A549 (cell line): ENCODE results near the gene DGKA. TPM values are rescaled to one million over a fixed set of nuclear protein-coding genes. Genes with fewer than 3 reads are reported as not detected.

Source experiments
- ATAC-seq, 2 experiments: fragments of 200-7000 bp in 1 of 2; fragments of >200 bp in 1 of 2; cut with Nextera tagmentation in 1 of 2; cut with Tn5 transposase in 1 of 2; 3 replicates each; pipeline versions ENCODE4 v1.8.0 to v1.9.1; 2018 to 2020; ENCODE audit warnings: mild to moderate bottlenecking in 1 of 2, moderate library complexity in 1 of 2
- CTCF ChIA-PET: fragments of 300-600 bp; sonication (Branson Sonifier 250); formaldehyde crosslinking; extraction: SDS; loops from one replicate; lab custom pipeline; 2021; ENCODE audit warnings: antibody characterized with exemption, inconsistent platforms; lab: Yijun Ruan, JAX
- POLR2A ChIA-PET: fragments of 350-600 bp; formaldehyde crosslinking; extraction: SDS; loops from one replicate; lab custom pipeline; 2021; ENCODE audit warnings: antibody characterized with exemption, inconsistent platforms; lab: Yijun Ruan, JAX
- DNase-seq, 2 experiments: peaks; one replicate each; pipeline versions ENCODE4 v3.0.0 to v3.0.0-alpha.2; 2011 to 2016; ENCODE audit warnings: low read depth in 1 of 2, low spot score in 1 of 2
- FAIRE-seq: peaks from 2 replicates; lab custom pipeline; 2011; peaks lifted over from hg19 to GRCh38; lab: Jason Lieb, UNC
- H3K27ac ChIP-seq, 2 experiments: fragments of >200 bp; sonication (Bioruptor Twin); formaldehyde crosslinking; 3 replicates each; pipeline ENCODE4 v1.5.1; 2016 to 2017
- H3K4me1 ChIP-seq: fragments of >200 bp; sonication (Bioruptor Twin); formaldehyde crosslinking; 3 replicates; pipeline ENCODE4 v1.6.1; 2016
- H3K4me2 ChIP-seq: fragments of >200 bp; sonication (Bioruptor Twin); formaldehyde crosslinking; 3 replicates; pipeline ENCODE4 v1.6.1; 2016
- H3K4me3 ChIP-seq: fragments of >200 bp; sonication (Bioruptor Twin); formaldehyde crosslinking; 3 replicates; pipeline ENCODE4 v1.5.1; 2016
- H3K9me3 ChIP-seq: fragments of >200 bp; sonication (Bioruptor Twin); formaldehyde crosslinking; 3 replicates; pipeline ENCODE4 v1.6.1; 2016
- ATOH8 ChIP-seq: fragments of 250-450 bp; sonication (Bioruptor Pico); IDR thresholded peaks from 2 replicates; pipeline ENCODE4 v1.5.0; 2020; ENCODE audit warnings: low read depth, mild to moderate bottlenecking, moderate library complexity
- BCL3 ChIP-seq: fragments of >200 bp; sonication (Bioruptor Twin); formaldehyde crosslinking; IDR thresholded peaks from 3 replicates; pipeline ENCODE4 v1.6.1; 2016
- BHLHE40 ChIP-seq: IDR thresholded peaks from 2 replicates; pipeline ENCODE4 v1.6.1; 2012; ENCODE audit warnings: low read depth, low read length, inconsistent platforms
- CTCF ChIP-seq: fragments of >200 bp; sonication (Bioruptor Twin); formaldehyde crosslinking; IDR thresholded peaks from 3 replicates; pipeline ENCODE4 v1.5.1; 2016
- E2F6 ChIP-seq: IDR thresholded peaks from 2 replicates; pipeline ENCODE4 v1.6.1; 2012; ENCODE audit warnings: low read depth, borderline replicate concordance
- FOSL2 ChIP-seq, 2 experiments: fragments of 450-650 bp in 1 of 2; fragments of >200 bp in 1 of 2; sonication (Bioruptor Twin) in 1 of 2; formaldehyde crosslinking; IDR thresholded peaks; 2 replicates each; pipeline versions ENCODE4 v1.5.0 to v1.6.1; 2016 to 2020; ENCODE audit warnings: mild to moderate bottlenecking in 1 of 2, moderate library complexity in 1 of 2
- GATA3 ChIP-seq: IDR thresholded peaks from 2 replicates; pipeline ENCODE4 v1.6.1; 2012; ENCODE audit warnings: borderline replicate concordance
- HDAC2 ChIP-seq: fragments of 200-600 bp; sonication (generic); IDR thresholded peaks from 2 replicates; pipeline ENCODE4 v1.6.1; 2016
- HEYL ChIP-seq: fragments of 250-450 bp; sonication (Bioruptor Pico); IDR thresholded peaks from 2 replicates; pipeline ENCODE4 v1.8.0; 2021; ENCODE audit warnings: mild to moderate bottlenecking, moderate library complexity
- HMGXB4 ChIP-seq: fragments of 250-450 bp; sonication (Bioruptor Pico); IDR thresholded peaks from 2 replicates; pipeline ENCODE4 v1.5.0; 2021; ENCODE audit warnings: mild to moderate bottlenecking, moderate library complexity, borderline replicate concordance
- MAZ ChIP-seq: fragments of 150-350 bp; IDR thresholded peaks from 2 replicates; pipeline ENCODE4 v1.6.1; 2014; ENCODE audit warnings: antibody characterized with exemption, low read depth, low read length, borderline replicate concordance
- NPAS2 ChIP-seq: fragments of 250-450 bp; sonication (Bioruptor Pico); IDR thresholded peaks from 2 replicates; pipeline ENCODE4 v1.8.0; 2022; ENCODE audit warnings: mild to moderate bottlenecking, moderate library complexity, borderline replicate concordance
- PHF8 ChIP-seq: fragments of 200-600 bp; sonication (generic); IDR thresholded peaks from 2 replicates; pipeline ENCODE4 v1.6.1; 2016; ENCODE audit warnings: low read depth, mild to moderate bottlenecking, antibody characterized with exemption, moderate library complexity, borderline replicate concordance
- POLR2AphosphoS2 ChIP-seq: conservative IDR thresholded peaks from 2 replicates; pipeline ENCODE4 v1.6.1; 2012; ENCODE audit warnings: low read length, improper control_type of control experiment, inconsistent platforms
- RAD21 ChIP-seq, 2 experiments: fragments of >200 bp in 1 of 2; sonication (Bioruptor Twin) in 1 of 2; formaldehyde crosslinking in 1 of 2; IDR thresholded peaks in 1 of 2; conservative IDR thresholded peaks in 1 of 2; 2 replicates in 1 of 2; 3 replicates in 1 of 2; pipeline ENCODE4 v1.6.1; 2012 to 2018; ENCODE audit warnings: inconsistent platforms in 1 of 2
- RCOR1 ChIP-seq: fragments of 150-350 bp; IDR thresholded peaks from 2 replicates; pipeline ENCODE4 v1.6.1; 2014; ENCODE audit warnings: antibody characterized with exemption, low read length, low read depth
- SMC3 ChIP-seq: fragments of >200 bp; sonication (Bioruptor Twin); formaldehyde crosslinking; IDR thresholded peaks from 3 replicates; pipeline ENCODE4 v1.6.1; 2018; ENCODE audit warnings: inconsistent platforms
- TP53 ChIP-seq: fragments of 250-450 bp; sonication (Bioruptor Pico); IDR thresholded peaks from 2 replicates; pipeline ENCODE4 v1.5.0; 2021; ENCODE audit warnings: mild to moderate bottlenecking, moderate library complexity
- USF2 ChIP-seq: fragments of 450-650 bp; IDR thresholded peaks from 2 replicates; pipeline ENCODE4 v1.6.1; 2014; ENCODE audit warnings: antibody characterized with exemption
- ZNF302 ChIP-seq: fragments of 250-450 bp; sonication (Bioruptor Pico); IDR thresholded peaks from 2 replicates; pipeline ENCODE4 v1.9.0; 2021; ENCODE audit warnings: inconsistent platforms, mild to moderate bottlenecking, moderate library complexity
- WGBS: methylation state at CpG from one replicate; pipeline ENCODE4 v1.1.6; 2017; ENCODE audit errors: missing lambda C conversion rate; 5-methylcytosine and 5-hydroxymethylcytosine counted together
- polyA plus RNA-seq, 4 experiments: library from polyadenylated mRNA; depleted of rRNA in 3 of 4; stranded (reverse); fragments of >200 nt; fragmentation: RNase III in 1 of 4; extraction: RNeasy Plus Mini Kit Qiagen cat#74134 plus additional on column Dnase treatment in 1 of 4; gene quantifications; 2 replicates in 3 of 4; 3 replicates in 1 of 4; pipeline ENCODE4 v1.2.3, GENCODE V29; 2011 to 2017

The DGKA gene
- polyA plus RNA-seq, 2 of the 4 experiments (the other 2 are of a cell fraction): 21.0 to 24.7 TPM

GRCh38 chr12:55955344-55955743 lies 24.4 kb downstream of the DGKA start:
- no peak for TF ChIP-seq HMGXB4 (CRISPR knock-in tag)
- TF ChIP-seq HDAC2: no peak
- no peak for TF ChIP-seq ZNF302 (CRISPR knock-in tag)
- TF ChIP-seq MAZ: no peak
- TF ChIP-seq HEYL (CRISPR knock-in tag): no peak
- TF ChIP-seq ATOH8 (CRISPR knock-in tag): no peak
- no peak for TF ChIP-seq BHLHE40
- TF ChIP-seq RCOR1: no peak
- no peak for TF ChIP-seq BCL3
- TF ChIP-seq NPAS2 (CRISPR knock-in tag): no peak
- no peak for TF ChIP-seq POLR2AphosphoS2
- no peak for TF ChIP-seq E2F6
- TF ChIP-seq USF2: no peak
- TF ChIP-seq PHF8: no peak
- no peak overlapping the region for H3K4me3 ChIP-seq
- POLR2A ChIA-PET: interaction anchor here (1.8 kb wide), 1 partner anchor 19 kb away, joined by 7 read pairs; the partner anchor contains the start of gene RAB5B
- DNase-seq: no peak
- H3K4me1 ChIP-seq: peaks cover 9% of the 10 kb centered on the region
- no peaks in the 10 kb centered on the region for H3K9me3 ChIP-seq
- H3K27ac ChIP-seq: no peak overlapping the region
- CTCF ChIA-PET: interaction anchor here (0.6 to 11.5 kb wide), 9 partner anchors 13 to 74 kb away, joined by 3 to 179 read pairs (median 5); partner anchors contain the start of genes RAB5B and SUOX
- FAIRE-seq: no peak
- H3K4me2 ChIP-seq: no peak overlapping the region
- ATAC-seq: no peak
- WGBS: 83% methylated on average over 2 of the region's 4 CpGs

- peak; percentile 93 to 97 for ATAC-seq
- peaks cover 9% of the 10 kb centered on the region for H3K4me1 ChIP-seq
- peak; percentile 81 to 87 for DNase-seq
- no peak overlapping the region for H3K4me3 ChIP-seq
- TF ChIP-seq FOSL2 (IDR thresholded peaks at IDR 0.05): peak; percentile 64
- peak; percentile 91 for TF ChIP-seq FOSL2 (CRISPR knock-in tag; IDR thresholded peaks at IDR 0.05)
- peak; percentile 49 for TF ChIP-seq CTCF
- TF ChIP-seq TP53 (CRISPR knock-in tag): no peak
- no peak for TF ChIP-seq GATA3
- TF ChIP-seq RAD21 (conservative IDR thresholded peaks at IDR 0.05 in 1 of 2, IDR thresholded peaks at IDR 0.05 in 1 of 2): peak; percentile 36 to 47
- peak; percentile 38; the same call in 1 of the 3 replicates for TF ChIP-seq SMC3
- no peaks in the 10 kb centered on the region for H3K9me3 ChIP-seq
- no peak overlapping the region for H3K4me2 ChIP-seq
- WGBS: 86% methylated on average over 6 of the region's 6 CpGs
- POLR2A ChIA-PET: interaction anchor here (1.8 to 1.9 kb wide), 2 partner anchors 18 kb away, joined by 4 to 7 read pairs; partner anchors contain the start of gene RAB5B
- H3K27ac ChIP-seq: no peak overlapping the region
- CTCF ChIA-PET: interaction anchor here (0.6 to 11.5 kb wide), 12 partner anchors 13 to 1924 kb away, joined by 3 to 179 read pairs (median 4); partner anchors contain the start of genes RAB5B and SUOX
- no peak for FAIRE-seq
These were observed 25.0 kb downstream of the DGKA start for GRCh38 chr12:55955800-55956508.
